Neuronal stem cell (in vitro differentiated cells): ENCODE measurements around the gene ANKRD22.

Experiments used
- DNase-seq: peaks from one replicate; pipeline ENCODE4 v3.0.0-alpha.2; 2013; ENCODE audit warnings: low spot score
- H2AFZ ChIP-seq: one replicate; pipeline ENCODE4 v1.6.1; 2013; ENCODE audit warnings: mild to moderate bottlenecking, low read length, inconsistent platforms
- H2AK5ac ChIP-seq: 2 replicates; pipeline ENCODE4 v1.6.1; 2013; ENCODE audit warnings: low read depth, mild to moderate bottlenecking, inconsistent platforms, low read length, moderate library complexity, mixed read lengths
- H2BK120ac ChIP-seq: 2 replicates; pipeline ENCODE4 v1.6.1; 2013; ENCODE audit warnings: low read depth, mild to moderate bottlenecking, inconsistent platforms, low read length, moderate library complexity, mixed read lengths
- H2BK12ac ChIP-seq: one replicate; pipeline ENCODE4 v1.6.1; 2013; ENCODE audit warnings: low read length, inconsistent platforms
- H2BK15ac ChIP-seq: 2 replicates; pipeline ENCODE4 v1.6.1; 2013; ENCODE audit warnings: mild to moderate bottlenecking, low read length, inconsistent platforms, mixed read lengths
- H2BK5ac ChIP-seq: one replicate; pipeline ENCODE4 v1.6.1; 2013; ENCODE audit warnings: inconsistent platforms, mild to moderate bottlenecking, low read length, moderate library complexity
- H3K14ac ChIP-seq: one replicate; pipeline ENCODE4 v1.6.1; 2013; ENCODE audit warnings: low read length, inconsistent platforms
- H3K18ac ChIP-seq: 2 replicates; pipeline ENCODE4 v1.6.1; 2013; ENCODE audit warnings: low read length, inconsistent platforms
- H3K23ac ChIP-seq: 2 replicates; pipeline ENCODE4 v1.6.1; 2013; ENCODE audit warnings: low read depth, mild to moderate bottlenecking, mixed read lengths, low read length, inconsistent platforms; ENCODE audit not compliant: poor library complexity
- H3K27ac ChIP-seq: replicated peaks from 3 replicates; pipeline ENCODE4 v1.5.1; 2013; ENCODE audit warnings: low read length, inconsistent platforms
- H3K27me3 ChIP-seq, 3 experiments: 2 replicates each; pipeline ENCODE4 v1.6.1; 2013; ENCODE audit warnings: low read length in 3 of 3, mild to moderate bottlenecking in 2 of 3, inconsistent platforms in 1 of 3, low read depth in 1 of 3, mixed read lengths in 1 of 3, moderate library complexity in 1 of 3; ENCODE audit not compliant: control insufficient read depth in 3 of 3, insufficient read depth in 3 of 3
- H3K36me3 ChIP-seq, 2 donors: replicated peaks in 1 of 2; 2 replicates each; pipeline ENCODE4 v1.6.1; 2013; ENCODE audit warnings: low read length in 2 of 2; ENCODE audit not compliant: control insufficient read depth in 2 of 2, insufficient read depth in 2 of 2
- H3K4ac ChIP-seq: 2 replicates; pipeline ENCODE4 v1.6.1; 2013; ENCODE audit warnings: inconsistent platforms, mild to moderate bottlenecking, low read length, moderate library complexity
- H3K4me1 ChIP-seq, 2 donors: 1 replicate in 1 of 2; 2 replicates in 1 of 2; pipeline ENCODE4 v1.6.1; 2013; ENCODE audit warnings: low read length in 2 of 2, low read depth in 1 of 2; ENCODE audit not compliant: control insufficient read depth in 2 of 2, insufficient read depth in 1 of 2
- H3K4me2 ChIP-seq: one replicate; pipeline ENCODE4 v1.6.1; 2013; ENCODE audit warnings: mild to moderate bottlenecking, low read length, inconsistent platforms; ENCODE audit not compliant: insufficient read depth, poor library complexity, severe bottlenecking
- H3K4me3 ChIP-seq, 2 donors: 2 replicates each; pipeline ENCODE4 v1.5.1; 2013; ENCODE audit warnings: low read length in 2 of 2, mild to moderate bottlenecking in 2 of 2, inconsistent platforms in 1 of 2, moderate library complexity in 1 of 2
- H3K79me1 ChIP-seq: one replicate; pipeline ENCODE4 v1.6.1; 2013; ENCODE audit warnings: low read depth, mild to moderate bottlenecking, inconsistent platforms, low read length, moderate library complexity
- H3K9ac ChIP-seq: one replicate; pipeline ENCODE4 v1.6.1; 2013; ENCODE audit warnings: mild to moderate bottlenecking, low read depth, low read length, inconsistent platforms; ENCODE audit not compliant: poor library complexity
- H3K9me3 ChIP-seq, 2 donors: replicated peaks in 1 of 2; 2 replicates each; pipeline versions ENCODE3 to v1.6.1; 2013; ENCODE audit warnings: low read length in 2 of 2, mild to moderate bottlenecking in 2 of 2, inconsistent platforms in 1 of 2, low read depth in 1 of 2, mixed read lengths in 1 of 2, moderate library complexity in 1 of 2; ENCODE audit not compliant: control insufficient read depth in 2 of 2, insufficient read depth in 1 of 2
- H4K8ac ChIP-seq: one replicate; pipeline ENCODE4 v1.6.1; 2013; ENCODE audit warnings: low read depth, mild to moderate bottlenecking, inconsistent platforms, low read length, moderate library complexity
- H4K91ac ChIP-seq: one replicate; pipeline ENCODE4 v1.6.1; 2013; ENCODE audit warnings: low read length, low read depth, mild to moderate bottlenecking, inconsistent platforms; ENCODE audit not compliant: poor library complexity
- WGBS, 2 donors: extraction: QIAGEN DNeasy Blood & Tissue Kit; methylation state at CpG; one replicate each; pipeline ENCODE4 v1.1.7; 2013; ENCODE audit warnings: missing lambda C conversion rate in 2 of 2, mixed read lengths in 1 of 2; ENCODE audit not compliant: insufficient read length in 2 of 2, insufficient replicate concordance in 1 of 2; ENCODE audit errors: extremely low coverage in 2 of 2; 5-methylcytosine and 5-hydroxymethylcytosine counted together

The ANKRD22 gene

GRCh38 chr10:88813200-88813599 lies 38.4 kb downstream of the ANKRD22 start:
- WGBS, 2 donors, result no CpG with 5 or more reads among the region's 6 CpGs
- no peaks in the 10 kb centered on the region for H3K27me3 ChIP-seq

GRCh38 chr10:88810196-88810961 lies 41.3 kb downstream of the ANKRD22 start:
- peak; percentile 24 for DNase-seq
- no peak overlapping the region for H2BK15ac ChIP-seq
- no peaks in the 10 kb centered on the region for H3K79me1 ChIP-seq
- H4K91ac ChIP-seq, result no peak overlapping the region
- no peak overlapping the region for H4K8ac ChIP-seq
- no peak overlapping the region for H3K18ac ChIP-seq
- no peak overlapping the region for H2BK5ac ChIP-seq
- no peak overlapping the region for H3K9ac ChIP-seq
- H2BK12ac ChIP-seq, result no peak overlapping the region
- H3K4me2 ChIP-seq, result no peak overlapping the region
- WGBS, 2 donors, result no CpG with 5 or more reads among the region's 5 CpGs
- no peaks in the 10 kb centered on the region for H3K4me1 ChIP-seq
- H3K4ac ChIP-seq, result no peak overlapping the region
- H3K14ac ChIP-seq, result no peak overlapping the region
- no peak overlapping the region for H3K23ac ChIP-seq
- H3K27me3 ChIP-seq, result no peaks in the 10 kb centered on the region
- H2AFZ ChIP-seq, result no peak overlapping the region
- no peak overlapping the region for H3K27ac ChIP-seq
- H3K36me3 ChIP-seq, result no peaks in the 10 kb centered on the region
- H3K9me3 ChIP-seq, result no peaks in the 10 kb centered on the region
- H2BK120ac ChIP-seq, result no peak overlapping the region
- H3K4me3 ChIP-seq, result no peak overlapping the region
- H2AK5ac ChIP-seq, result no peak overlapping the region

More at GRCh38 chr10:88813200-88813599, 38.4 kb downstream of the ANKRD22 start:
- Histone ChIP-seq H2BK5ac (no peak overlapping the region), H3K36me3 (no peaks in the 10 kb centered on the region), H2AFZ (no peak overlapping the region), H4K8ac (no peak overlapping the region), H3K9ac (no peak overlapping the region), H2BK12ac (no peak overlapping the region), H3K9me3 (no peaks in the 10 kb centered on the region), H3K4me1 (no peaks in the 10 kb centered on the region), H3K23ac (no peak overlapping the region), H2BK120ac (no peak overlapping the region), H2BK15ac (no peak overlapping the region), H3K79me1 (no peaks in the 10 kb centered on the region), H3K4me2 (no peak overlapping the region), H3K14ac (no peak overlapping the region), H3K18ac (no peak overlapping the region), H3K27ac (no peak overlapping the region), H2AK5ac (no peak overlapping the region), H4K91ac (no peak overlapping the region), H3K4me3 (no peak overlapping the region), H3K4ac (no peak overlapping the region)
- no peak for DNase-seq

- no CpG with 5 or more reads among the region's 4 CpGs for WGBS, 2 donors
- Histone ChIP-seq H3K9ac (no peak overlapping the region), H3K36me3 (no peaks in the 10 kb centered on the region), H3K27ac (no peak overlapping the region), H2BK120ac (no peak overlapping the region), H3K4me2 (no peak overlapping the region), H2AK5ac (no peak overlapping the region), H4K8ac (no peak overlapping the region), H3K4me3 (no peak overlapping the region), H4K91ac (no peak overlapping the region), H3K4ac (no peak overlapping the region), H3K9me3 (no peaks in the 10 kb centered on the region), H2BK5ac (no peak overlapping the region), H3K23ac (no peak overlapping the region), H3K79me1 (no peaks in the 10 kb centered on the region), H3K18ac (no peak overlapping the region), H3K4me1 (no peaks in the 10 kb centered on the region), H3K14ac (no peak overlapping the region), H2BK15ac (no peak overlapping the region), H3K27me3 (no peaks in the 10 kb centered on the region), H2AFZ (no peak overlapping the region), H2BK12ac (no peak overlapping the region)
- no peak for DNase-seq
These were observed 42.0 kb downstream of the ANKRD22 start for GRCh38 chr10:88809621-88810020.

GRCh38 chr10:88805924-88806323 lies 45.7 kb downstream of the ANKRD22 start:
- no peak for DNase-seq
- H3K9me3 ChIP-seq, result no peaks in the 10 kb centered on the region
- no peak overlapping the region for H4K8ac ChIP-seq
- no peak overlapping the region for H2AFZ ChIP-seq
- no peak overlapping the region for H3K4ac ChIP-seq
- H3K4me3 ChIP-seq, result no peak overlapping the region
- H2BK15ac ChIP-seq, result no peak overlapping the region
- H3K79me1 ChIP-seq, result no peaks in the 10 kb centered on the region
- H3K27me3 ChIP-seq, result no peaks in the 10 kb centered on the region
- H2AK5ac ChIP-seq, result no peak overlapping the region
- H4K91ac ChIP-seq, result no peak overlapping the region
- no peak overlapping the region for H3K9ac ChIP-seq
- H3K14ac ChIP-seq, result no peak overlapping the region
- no peak overlapping the region for H3K18ac ChIP-seq
- no peak overlapping the region for H3K27ac ChIP-seq
- no peak overlapping the region for H2BK5ac ChIP-seq
- no peak overlapping the region for H3K4me2 ChIP-seq
- H3K23ac ChIP-seq, result no peak overlapping the region
- no peak overlapping the region for H2BK12ac ChIP-seq
- no peak overlapping the region for H2BK120ac ChIP-seq
- H3K4me1 ChIP-seq, result no peaks in the 10 kb centered on the region
- no peaks in the 10 kb centered on the region for H3K36me3 ChIP-seq
- WGBS, 2 donors, result no CpG with 5 or more reads among the region's 3 CpGs
